Activated B cell treated with CpG ODN at 0.5 μM for 24 hours (primary cell): ENCODE data around the gene ALDH3A1. TPM values are rescaled to one million over a fixed set of nuclear protein-coding genes. Genes with fewer than 3 reads are reported as not detected.

Experiments used
- ATAC-seq: fragments of 200-7000 bp; cut with Tn5 transposase; one replicate; pipeline ENCODE4 v1.10.0; 2021; ENCODE audit warnings: low read depth, mild to moderate bottlenecking, moderate library complexity
- CTCF ChIA-PET: fragments of 350-600 bp; sonication (Branson Sonifier 250); formaldehyde crosslinking; loops from one replicate; lab custom pipeline; 2021; ENCODE audit warnings: antibody characterized with exemption; lab: Charles Lee
- POLR2A ChIA-PET: fragments of 350-600 bp; sonication (Branson Sonifier 250); formaldehyde crosslinking; loops from one replicate; lab custom pipeline; 2021; ENCODE audit warnings: antibody characterized with exemption; lab: Charles Lee
- DNase-seq: peaks from one replicate; pipeline ENCODE4 v3.0.0; 2022
- H3K27ac Mint-ChIP-seq: one replicate; pipeline ENCODE4 v1.8.0; 2020; ENCODE audit warnings: mixed read lengths
- H3K27me3 Mint-ChIP-seq: one replicate; pipeline ENCODE4 v1.8.0; 2021; ENCODE audit warnings: mixed read lengths
- H3K36me3 Mint-ChIP-seq: one replicate; pipeline ENCODE4 v1.8.0; 2021; ENCODE audit warnings: low read depth, mixed read lengths
- H3K4me1 Mint-ChIP-seq: one replicate; pipeline ENCODE4 v1.8.0; 2021; ENCODE audit warnings: mixed read lengths
- H3K4me3 Mint-ChIP-seq: one replicate; pipeline ENCODE4 v1.8.0; 2020; ENCODE audit warnings: mild to moderate bottlenecking, mixed read lengths
- H3K9me3 Mint-ChIP-seq: one replicate; pipeline ENCODE4 v1.8.0; 2020; ENCODE audit warnings: mixed read lengths
- CTCF ChIP-seq: fragments of 200-600 bp; IDR thresholded peaks from one replicate; pipeline ENCODE4 v1.8.0; 2022; ENCODE audit warnings: antibody characterized with exemption, mild to moderate bottlenecking
- intact Hi-C: fragments of 100-400 bp; cut with micrococcal nuclease; formaldehyde crosslinking; loops from one replicate; pipeline ENCODE4 v1.15.1; 2024
- total RNA-seq: library from RNA; stranded (reverse); gene quantifications from 2 replicates; pipeline ENCODE4 v1.2.3, GENCODE V29; 2022

ALDH3A1 gene
- total RNA-seq, 1 donor from 2014 or later, result not detected

- DNase-seq (no peak), ATAC-seq (no peak)
- no peaks in the 10 kb centered on the region for H3K9me3 Mint-ChIP-seq
- peaks cover 4% of the 10 kb centered on the region for H3K27me3 Mint-ChIP-seq
- H3K36me3 Mint-ChIP-seq, result no peaks in the 10 kb centered on the region
- H3K4me3 Mint-ChIP-seq, result peak overlapping the region; percentile 70
- no peak for TF ChIP-seq CTCF
- intact Hi-C loops, result no loop called here
- CTCF ChIA-PET, result no interaction called here
- H3K27ac Mint-ChIP-seq, result no peak overlapping the region
- peaks cover 14% of the 10 kb centered on the region for H3K4me1 Mint-ChIP-seq
- POLR2A ChIA-PET, result interaction anchor here (0.7 kb wide), 1 partner anchor 24 kb away, joined by 3 read pairs; the partner anchor contains the start of gene ALDH3A1
Measured at GRCh38 chr17:19723964-19724363, 24.1 kb downstream of the ALDH3A1 start.

- Mint-ChIP-seq H3K4me3 (no peak overlapping the region), H3K27me3 (peaks cover 4% of the 10 kb centered on the region), H3K27ac (no peak overlapping the region), H3K36me3 (no peaks in the 10 kb centered on the region), H3K9me3 (no peaks in the 10 kb centered on the region), H3K4me1 (peaks cover 14% of the 10 kb centered on the region)
- ChIA-PET CTCF (no interaction called here), POLR2A (no interaction called here)
- intact Hi-C loops, result no loop called here
- no peak for TF ChIP-seq CTCF
- DNase-seq (no peak), ATAC-seq (no peak)
Measured at GRCh38 chr17:19720631-19721426, 27.3 kb downstream of the ALDH3A1 start.

GRCh38 chr17:19720210-19720475 is 28.0 kb downstream of the ALDH3A1 start:
- H3K27ac Mint-ChIP-seq, result no peak overlapping the region
- no peaks in the 10 kb centered on the region for H3K9me3 Mint-ChIP-seq
- H3K4me1 Mint-ChIP-seq, result peaks cover 11% of the 10 kb centered on the region
- peaks cover 4% of the 10 kb centered on the region for H3K27me3 Mint-ChIP-seq
- POLR2A ChIA-PET, result no interaction called here
- no peak overlapping the region for H3K4me3 Mint-ChIP-seq
- DNase-seq, result no peak
- intact Hi-C loops, result no loop called here
- CTCF ChIA-PET, result no interaction called here
- TF ChIP-seq CTCF, result no peak
- H3K36me3 Mint-ChIP-seq, result no peaks in the 10 kb centered on the region
- ATAC-seq, result no peak

- intact Hi-C loops, result no loop called here
- H3K4me1 Mint-ChIP-seq, result peaks cover 8% of the 10 kb centered on the region
- ATAC-seq (no peak), DNase-seq (no peak)
- H3K36me3 Mint-ChIP-seq, result no peaks in the 10 kb centered on the region
- no peaks in the 10 kb centered on the region for H3K9me3 Mint-ChIP-seq
- POLR2A ChIA-PET, result no interaction called here
- no peak for TF ChIP-seq CTCF
- CTCF ChIA-PET, result no interaction called here
- H3K27me3 Mint-ChIP-seq, result peaks cover 4% of the 10 kb centered on the region
- H3K27ac Mint-ChIP-seq, result no peak overlapping the region
- H3K4me3 Mint-ChIP-seq, result no peak overlapping the region
Measured at GRCh38 chr17:19719355-19720209, 28.5 kb downstream of the ALDH3A1 start.

GRCh38 chr17:19718613-19719354 is 29.3 kb downstream of the ALDH3A1 start:
- DNase-seq, result no peak
- Mint-ChIP-seq H3K36me3 (no peaks in the 10 kb centered on the region), H3K4me3 (no peak overlapping the region)

More at GRCh38 chr17:19718613-19719354, 29.3 kb downstream of the ALDH3A1 start:
- H3K9me3 Mint-ChIP-seq, result no peaks in the 10 kb centered on the region
- no peak overlapping the region for H3K27ac Mint-ChIP-seq
- peaks cover 4% of the 10 kb centered on the region for H3K27me3 Mint-ChIP-seq
- intact Hi-C loops, result no loop called here
- no peak for TF ChIP-seq CTCF
- ATAC-seq, result no peak
- H3K4me1 Mint-ChIP-seq, result peaks cover under 1% of the 10 kb centered on the region
- ChIA-PET CTCF (no interaction called here), POLR2A (no interaction called here)
